ENCODE data around the gene GSTT4.

DNA sequence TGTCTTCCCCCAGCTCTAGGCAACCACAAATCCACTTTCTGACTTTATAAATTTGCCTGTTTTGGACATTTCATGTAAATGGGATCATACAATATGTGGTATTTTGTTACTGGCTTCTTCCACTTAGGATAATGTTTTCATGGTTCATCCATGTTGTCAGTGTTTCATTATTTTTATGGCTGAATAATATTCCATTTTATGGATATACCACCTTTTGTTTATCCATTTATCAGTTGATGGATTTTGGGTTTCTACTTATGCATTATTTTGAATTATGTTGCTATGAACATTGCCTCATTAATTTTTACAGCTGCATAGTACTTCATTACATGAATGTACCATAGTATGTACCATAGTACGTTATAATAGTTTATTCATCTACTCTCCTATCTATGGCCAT lies 10.9 kb upstream of the GSTT4 start:
- TF ChIP-seq CTCF (IDR thresholded peaks at IDR 0.05) = no peak
- TF ChIP-seq POLR2A (IDR thresholded peaks at IDR 0.05) = no peak

Measured in uterus (tissue), 2 donors.